K562 (cell line): ENCODE data around the gene EHBP1.

Experiments
- BRF2 ChIP-seq: IDR thresholded peaks from 3 replicates; pipeline ENCODE4 v1.6.1; 2011; ENCODE audit warnings: borderline replicate concordance, mild to moderate bottlenecking; ENCODE audit not compliant: insufficient read length, insufficient read depth
- CBFB ChIP-seq: sonication (generic); formaldehyde crosslinking; IDR thresholded peaks from 2 replicates; pipeline ENCODE4 v1.4.0; 2020; ENCODE audit warnings: mild to moderate bottlenecking, missing genetic modification reagents
- CCNT2 ChIP-seq: IDR thresholded peaks from 2 replicates; pipeline ENCODE4 v1.6.1; 2011; ENCODE audit warnings: borderline replicate concordance, low read depth, mild to moderate bottlenecking, moderate library complexity, mixed read lengths, low read length; ENCODE audit not compliant: insufficient read length; ENCODE audit errors: extremely low read depth
- FOXA1 ChIP-seq: fragments of 450-650 bp; IDR thresholded peaks from 2 replicates; pipeline ENCODE4 v1.6.1; 2016; ENCODE audit warnings: mild to moderate bottlenecking, borderline replicate concordance
- FOXM1 ChIP-seq, 2 experiments: fragments of 450-650 bp in 1 of 2; sonication (generic) in 1 of 2; formaldehyde crosslinking in 1 of 2; IDR thresholded peaks; 2 replicates each; pipeline versions ENCODE4 v1.6.1 to v1.9.0; 2017 to 2022; ENCODE audit warnings: low read depth in 2 of 2, mild to moderate bottlenecking in 2 of 2, missing genetic modification reagents in 1 of 2, moderate library complexity in 1 of 2
- JUND ChIP-seq, 2 experiments: IDR thresholded peaks; 2 replicates in 1 of 2; 3 replicates in 1 of 2; pipeline ENCODE4 v1.6.1; 2011; ENCODE audit warnings: borderline replicate concordance in 2 of 2, low read depth in 2 of 2, low read length in 2 of 2, improper control_type of control experiment in 1 of 2, missing biosample characterization in 1 of 2, missing genetic modification characterization in 1 of 2, missing genetic modification reagents in 1 of 2
- KDM5B ChIP-seq: fragments of 200-600 bp; sonication (generic); IDR thresholded peaks from 2 replicates; pipeline ENCODE4 v1.6.1; 2012; ENCODE audit warnings: low read depth, mild to moderate bottlenecking, moderate library complexity, low read length, control low read depth, inconsistent platforms; ENCODE audit not compliant: insufficient replicate concordance
- TAF1 ChIP-seq: IDR thresholded peaks from 2 replicates; pipeline ENCODE4 v1.6.1; 2011; ENCODE audit warnings: mild to moderate bottlenecking, low read length, moderate library complexity; ENCODE audit not compliant: insufficient read depth, control insufficient read depth, severe bottlenecking; ENCODE audit errors: extremely low read depth
- ZEB2 ChIP-seq: fragments of 450-650 bp; IDR thresholded peaks from 2 replicates; pipeline ENCODE4 v1.6.1; 2016

GRCh38 chr2:63027220-63027619 lies 321.7 kb downstream of the EHBP1 start:
- TF ChIP-seq ZEB2 (no peak), JUND (IDR thresholded peaks at IDR 0.05; ENCODE audit: borderline replicate concordance, low read depth, low read length) (no peak), JUND (tag; IDR thresholded peaks at IDR 0.05; ENCODE audit: borderline replicate concordance, low read depth, low read length) (no peak), CCNT2 (no peak), CBFB (CRISPR knock-in tag) (no peak), FOXA1 (no peak), FOXM1 (IDR thresholded peaks at IDR 0.05; ENCODE audit: low read depth) (no peak), FOXM1 (CRISPR knock-in tag; IDR thresholded peaks at IDR 0.05; ENCODE audit: low read depth) (no peak), KDM5B (no peak), BRF2 (no peak), TAF1 (no peak)
